Measurements from ENCODE around the gene HAUS3. TPM values are rescaled to one million over a fixed set of nuclear protein-coding genes. Genes with fewer than 3 reads are reported as not detected.

HAUS3 gene
- total RNA-seq, 1 experiment from 2014 or later, result 11.2 TPM

DNA sequence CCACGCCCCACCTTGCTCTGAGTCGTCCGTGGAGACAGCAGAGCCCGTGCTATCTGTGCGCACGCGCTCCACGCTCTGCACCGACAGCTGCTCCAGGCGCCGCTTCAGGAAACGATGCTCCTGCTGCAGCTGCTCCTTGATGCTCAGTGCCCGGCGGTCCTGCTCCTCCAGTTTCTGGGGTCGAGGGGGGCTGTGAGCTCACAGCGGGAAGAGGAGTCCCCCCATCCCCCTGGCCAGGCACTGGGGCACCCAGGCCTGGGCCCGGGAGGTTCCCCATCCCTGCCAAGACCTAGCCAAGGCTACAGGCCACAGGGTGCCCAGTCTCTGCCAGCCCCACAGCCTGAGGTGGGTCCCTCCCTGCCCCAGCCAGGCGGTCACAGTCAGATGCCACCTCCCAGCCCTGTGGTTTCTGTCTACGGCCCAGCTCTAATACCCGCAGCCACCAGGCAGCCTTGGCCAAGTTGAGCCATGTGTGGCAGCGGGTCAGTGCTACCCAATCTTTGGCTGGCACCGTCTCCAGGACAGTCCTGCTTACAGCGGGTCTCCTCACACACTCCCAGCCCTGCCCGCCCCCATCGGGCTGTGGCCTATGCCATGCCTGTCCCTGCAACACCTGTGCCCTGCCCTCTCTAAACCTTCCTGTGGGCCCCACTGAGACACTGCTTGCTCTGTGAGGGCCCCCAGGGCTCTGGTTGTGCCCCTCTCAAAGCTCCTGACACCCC is 9.3 kb upstream of the HAUS3 start:
- ChIA-PET CTCF (no interaction called here), POLR2A (no interaction called here)
- DNase-seq (ENCODE audit: low read depth, low spot score), result no peak
- Histone ChIP-seq H3K27me3 (ENCODE audit: control insufficient read depth, insufficient read depth, low read length) (no peaks in the 10 kb centered on the region), H3K4me3 (ENCODE audit: low read depth in 2 of 2, low read length in 2 of 2) (no peak overlapping the region), H3K36me3 (ENCODE audit: control insufficient read depth, insufficient read depth, low read length) (no peaks in the 10 kb centered on the region), H3K4me1 (ENCODE audit: control insufficient read depth, insufficient read depth, low read length) (no peaks in the 10 kb centered on the region; the same call in 1 of the 2 replicates), H3K9me3 (ENCODE audit: control insufficient read depth, insufficient read depth, low read depth, low read length) (no peaks in the 10 kb centered on the region), H3K27ac (ENCODE audit: low read length) (no peak overlapping the region)
- TF ChIP-seq, protein P1, sequence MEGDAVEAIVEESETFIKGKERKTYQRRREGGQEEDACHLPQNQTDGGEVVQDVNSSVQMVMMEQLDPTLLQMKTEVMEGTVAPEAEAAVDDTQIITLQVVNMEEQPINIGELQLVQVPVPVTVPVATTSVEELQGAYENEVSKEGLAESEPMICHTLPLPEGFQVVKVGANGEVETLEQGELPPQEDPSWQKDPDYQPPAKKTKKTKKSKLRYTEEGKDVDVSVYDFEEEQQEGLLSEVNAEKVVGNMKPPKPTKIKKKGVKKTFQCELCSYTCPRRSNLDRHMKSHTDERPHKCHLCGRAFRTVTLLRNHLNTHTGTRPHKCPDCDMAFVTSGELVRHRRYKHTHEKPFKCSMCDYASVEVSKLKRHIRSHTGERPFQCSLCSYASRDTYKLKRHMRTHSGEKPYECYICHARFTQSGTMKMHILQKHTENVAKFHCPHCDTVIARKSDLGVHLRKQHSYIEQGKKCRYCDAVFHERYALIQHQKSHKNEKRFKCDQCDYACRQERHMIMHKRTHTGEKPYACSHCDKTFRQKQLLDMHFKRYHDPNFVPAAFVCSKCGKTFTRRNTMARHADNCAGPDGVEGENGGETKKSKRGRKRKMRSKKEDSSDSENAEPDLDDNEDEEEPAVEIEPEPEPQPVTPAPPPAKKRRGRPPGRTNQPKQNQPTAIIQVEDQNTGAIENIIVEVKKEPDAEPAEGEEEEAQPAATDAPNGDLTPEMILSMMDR (IDR thresholded peaks at IDR 0.05), result no peak
- TF ChIP-seq SIN3A (IDR thresholded peaks at IDR 0.05; ENCODE audit: borderline replicate concordance, insufficient read depth, low read depth, low read length) (no peak), POLR2AphosphoS5 (IDR thresholded peaks at IDR 0.05; ENCODE audit: low read depth, low read length) (no peak), TCF7L2 (IDR thresholded peaks at IDR 0.05; ENCODE audit: low read depth, low read length) (no peak)
- TF ChIP-seq, protein P2, sequence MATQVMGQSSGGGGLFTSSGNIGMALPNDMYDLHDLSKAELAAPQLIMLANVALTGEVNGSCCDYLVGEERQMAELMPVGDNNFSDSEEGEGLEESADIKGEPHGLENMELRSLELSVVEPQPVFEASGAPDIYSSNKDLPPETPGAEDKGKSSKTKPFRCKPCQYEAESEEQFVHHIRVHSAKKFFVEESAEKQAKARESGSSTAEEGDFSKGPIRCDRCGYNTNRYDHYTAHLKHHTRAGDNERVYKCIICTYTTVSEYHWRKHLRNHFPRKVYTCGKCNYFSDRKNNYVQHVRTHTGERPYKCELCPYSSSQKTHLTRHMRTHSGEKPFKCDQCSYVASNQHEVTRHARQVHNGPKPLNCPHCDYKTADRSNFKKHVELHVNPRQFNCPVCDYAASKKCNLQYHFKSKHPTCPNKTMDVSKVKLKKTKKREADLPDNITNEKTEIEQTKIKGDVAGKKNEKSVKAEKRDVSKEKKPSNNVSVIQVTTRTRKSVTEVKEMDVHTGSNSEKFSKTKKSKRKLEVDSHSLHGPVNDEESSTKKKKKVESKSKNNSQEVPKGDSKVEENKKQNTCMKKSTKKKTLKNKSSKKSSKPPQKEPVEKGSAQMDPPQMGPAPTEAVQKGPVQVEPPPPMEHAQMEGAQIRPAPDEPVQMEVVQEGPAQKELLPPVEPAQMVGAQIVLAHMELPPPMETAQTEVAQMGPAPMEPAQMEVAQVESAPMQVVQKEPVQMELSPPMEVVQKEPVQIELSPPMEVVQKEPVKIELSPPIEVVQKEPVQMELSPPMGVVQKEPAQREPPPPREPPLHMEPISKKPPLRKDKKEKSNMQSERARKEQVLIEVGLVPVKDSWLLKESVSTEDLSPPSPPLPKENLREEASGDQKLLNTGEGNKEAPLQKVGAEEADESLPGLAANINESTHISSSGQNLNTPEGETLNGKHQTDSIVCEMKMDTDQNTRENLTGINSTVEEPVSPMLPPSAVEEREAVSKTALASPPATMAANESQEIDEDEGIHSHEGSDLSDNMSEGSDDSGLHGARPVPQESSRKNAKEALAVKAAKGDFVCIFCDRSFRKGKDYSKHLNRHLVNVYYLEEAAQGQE (IDR thresholded peaks at IDR 0.05; ENCODE audit: insufficient read depth in 1 of 2, low read depth in 2 of 2, low read length in 1 of 2), result no peak
- no TSS peak for BruUV-seq (replicated peaks)
- ATAC-seq, result no peak
- in situ Hi-C loops (cut with HindIII; ENCODE audit: low pct_unique_long_range_greater_than_20kb, low sequenced_read_pairs) (no loop called here), intact Hi-C loops (cut with micrococcal nuclease; ENCODE audit: unreplicated experiment) (no loop called here)

DNA sequence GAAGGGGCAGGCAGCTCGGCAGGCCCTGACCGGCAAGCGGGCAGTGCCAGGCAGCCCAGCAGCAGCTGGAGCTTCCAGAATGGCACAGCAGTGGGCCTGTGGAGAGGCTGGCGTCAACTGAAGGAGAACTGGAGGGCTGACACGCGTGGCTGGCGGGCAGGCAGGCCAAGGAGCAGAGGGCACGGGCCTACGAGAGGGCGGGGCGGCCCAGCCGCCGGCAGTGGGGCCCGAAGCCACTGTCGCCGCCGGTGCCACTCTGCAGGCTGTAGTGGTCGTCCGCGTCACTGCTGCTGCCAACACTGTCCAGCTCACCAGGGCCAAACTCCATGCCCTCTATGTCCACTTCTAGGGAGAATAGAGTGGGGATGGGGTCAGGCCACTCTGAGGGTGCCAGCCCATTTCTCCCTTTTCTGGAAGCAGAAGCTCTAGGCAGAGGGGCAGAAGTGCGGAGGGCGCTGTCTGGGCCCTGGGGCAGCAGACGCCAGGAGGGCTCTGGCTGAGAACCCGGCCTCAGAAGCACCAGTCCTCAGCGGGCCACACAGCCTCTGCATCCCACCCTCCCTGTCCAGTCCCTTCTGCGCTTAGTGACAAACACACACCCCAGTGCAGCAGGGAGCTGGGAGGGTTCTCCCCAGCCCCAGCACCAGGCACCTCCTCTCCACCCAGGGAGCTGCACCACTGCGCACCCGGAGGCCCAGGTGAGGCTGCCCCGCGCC is 8.6 kb upstream of the HAUS3 start:
- DNase-seq (ENCODE audit: low read depth, low spot score) (no peak), ATAC-seq (no peak)
- Histone ChIP-seq H3K27me3 (ENCODE audit: control insufficient read depth, insufficient read depth, low read length) (no peaks in the 10 kb centered on the region), H3K4me3 (ENCODE audit: low read depth in 2 of 2, low read length in 2 of 2) (no peak overlapping the region), H3K36me3 (ENCODE audit: control insufficient read depth, insufficient read depth, low read length) (no peaks in the 10 kb centered on the region), H3K4me1 (ENCODE audit: control insufficient read depth, insufficient read depth, low read length) (no peaks in the 10 kb centered on the region), H3K27ac (ENCODE audit: low read length) (no peak overlapping the region), H3K9me3 (ENCODE audit: control insufficient read depth, insufficient read depth, low read depth, low read length) (no peaks in the 10 kb centered on the region)
- in situ Hi-C loops (cut with HindIII; ENCODE audit: low pct_unique_long_range_greater_than_20kb, low sequenced_read_pairs) (no loop called here), intact Hi-C loops (cut with micrococcal nuclease; ENCODE audit: unreplicated experiment) (no loop called here)
- BruUV-seq (replicated peaks), result no TSS peak
- ChIA-PET POLR2A (no interaction called here), CTCF (interaction anchor here (0.7 kb wide), 1 partner anchor 209 kb away, joined by 3 read pairs; no protein-coding TSS in a partner anchor)
- TF ChIP-seq, protein P1 (IDR thresholded peaks at IDR 0.05), result no peak
- no peak for TF ChIP-seq TCF7L2 (IDR thresholded peaks at IDR 0.05; ENCODE audit: low read depth, low read length)
- TF ChIP-seq, protein P2 (IDR thresholded peaks at IDR 0.05; ENCODE audit: insufficient read depth in 1 of 2, low read depth in 2 of 2, low read length in 1 of 2), result no peak
- no peak for TF ChIP-seq SIN3A (IDR thresholded peaks at IDR 0.05; ENCODE audit: borderline replicate concordance, insufficient read depth, low read depth, low read length)
- no peak for TF ChIP-seq POLR2AphosphoS5 (IDR thresholded peaks at IDR 0.05; ENCODE audit: low read depth, low read length)
